GM18507 (cell line): ENCODE results near the gene ADNP.
A peak's percentile ranks its signal among the peaks of the same experiment; 100 is the strongest.

Experiments used
- DNase-seq: peaks from one replicate; pipeline ENCODE4 v3.0.0; 2011; ENCODE audit warnings: low read depth; ENCODE audit not compliant: insufficient read length; ENCODE audit errors: extremely low spot score
- FAIRE-seq: peaks from 2 replicates; lab custom pipeline; 2011; peaks lifted over from hg19 to GRCh38; lab: Jason Lieb, UNC

The ADNP gene

DNA sequence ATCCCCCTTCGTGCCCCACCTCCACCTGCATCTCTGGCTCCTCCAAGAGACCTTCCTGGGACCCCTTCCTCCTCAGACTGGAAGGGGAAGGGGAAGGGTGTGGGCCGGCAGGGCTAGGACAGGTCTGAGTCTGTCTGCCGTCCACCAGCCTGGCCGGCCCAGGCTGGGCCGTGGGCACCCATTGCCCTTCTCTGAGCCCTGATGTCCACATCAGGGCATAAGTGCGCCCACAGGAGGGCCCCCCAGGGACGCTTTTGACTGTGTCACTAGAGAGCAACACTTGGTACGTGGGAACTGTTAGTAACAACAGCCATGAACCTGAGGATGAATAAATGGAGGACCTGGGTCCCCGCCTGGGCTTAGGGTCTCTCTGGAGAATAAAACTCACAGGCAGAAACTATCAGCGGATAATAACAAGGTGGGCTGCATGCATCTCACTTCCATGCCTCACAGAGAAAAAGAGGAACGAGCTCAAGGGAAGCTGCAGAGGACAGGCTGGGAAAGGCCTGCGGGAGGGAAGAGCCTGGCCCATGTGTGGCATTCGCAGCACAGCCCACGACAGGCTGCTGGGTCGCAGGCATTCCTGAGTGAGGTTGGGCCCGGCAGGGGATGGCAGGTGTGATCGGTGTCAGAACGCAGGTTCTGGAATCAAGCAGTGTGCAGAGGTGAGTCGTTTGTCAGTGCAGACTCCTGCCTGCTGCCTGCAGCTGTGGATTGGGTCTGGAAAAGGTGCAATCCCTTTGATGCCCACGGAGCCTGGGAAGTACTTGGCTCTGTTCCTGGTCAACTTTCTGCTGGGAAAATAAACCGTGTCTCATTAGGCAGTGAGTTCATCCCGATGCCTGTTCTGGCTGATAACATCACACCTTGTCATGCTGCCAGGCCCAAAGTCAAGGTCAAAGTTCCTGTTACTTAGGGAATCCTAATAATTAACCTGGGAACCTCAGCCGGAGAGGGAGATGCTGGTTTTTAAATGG lies 75.5 kb downstream of the ADNP start:
- DNase-seq (no peak), FAIRE-seq (no peak)

DNA sequence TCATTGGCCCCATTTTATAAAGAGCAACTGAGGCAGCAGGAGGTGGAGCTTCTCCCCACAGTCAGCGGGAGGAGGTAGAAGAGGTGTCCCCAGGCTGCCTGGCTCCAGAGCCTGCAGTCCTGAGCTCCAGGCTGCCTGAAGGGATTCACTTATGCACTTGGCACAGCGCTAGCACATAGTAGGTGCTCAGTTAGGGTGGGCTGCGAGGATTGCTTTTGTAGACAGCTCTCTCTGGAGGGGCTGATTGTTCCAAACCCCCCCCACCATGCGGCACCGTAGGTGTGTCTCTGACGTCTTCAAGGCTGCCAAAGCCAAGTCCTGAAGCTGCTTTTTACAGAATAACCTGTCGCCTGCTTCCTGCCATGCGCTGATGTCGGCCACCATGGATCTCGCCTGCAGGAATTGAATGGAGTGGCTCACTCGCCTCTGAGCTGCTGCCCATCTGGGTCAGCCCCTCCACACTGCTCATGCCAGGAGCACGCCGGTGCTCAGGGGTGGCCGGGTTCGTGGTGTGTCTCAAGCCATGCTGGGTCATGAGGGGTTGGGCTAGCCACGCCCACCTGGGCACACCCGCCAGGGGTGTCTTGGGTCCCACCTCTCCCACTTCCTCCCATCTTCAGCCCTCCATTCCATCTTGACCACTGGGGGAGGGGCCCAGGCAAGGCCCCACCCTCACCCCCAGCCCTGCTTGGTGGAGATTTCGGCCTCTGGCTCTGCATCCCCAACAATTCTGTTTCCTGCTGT lies 76.6 kb downstream of the ADNP start:
- FAIRE-seq = no peak
- DNase-seq = no peak

DNA sequence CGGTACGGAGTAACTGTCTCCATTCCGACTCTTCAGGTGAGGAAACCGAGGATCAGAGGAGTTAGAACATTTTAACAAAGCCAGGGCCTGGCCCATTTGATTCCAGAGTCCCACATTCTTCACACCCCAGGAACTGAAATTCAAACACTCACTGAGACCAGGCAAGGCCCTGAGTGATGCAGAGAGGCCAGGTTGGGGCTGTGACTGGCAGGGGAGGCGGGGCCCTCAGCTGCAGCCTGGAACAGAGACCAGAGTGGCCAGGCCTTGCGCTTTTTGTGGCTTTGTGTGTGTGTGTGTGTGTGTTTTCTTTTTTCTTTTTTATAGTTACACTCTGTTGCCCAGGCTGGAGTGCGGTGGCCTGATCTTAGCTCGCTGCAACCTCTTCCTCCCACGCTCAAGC lies 79.2 kb downstream of the ADNP start:
- DNase-seq (no peak), FAIRE-seq (no peak)

DNA sequence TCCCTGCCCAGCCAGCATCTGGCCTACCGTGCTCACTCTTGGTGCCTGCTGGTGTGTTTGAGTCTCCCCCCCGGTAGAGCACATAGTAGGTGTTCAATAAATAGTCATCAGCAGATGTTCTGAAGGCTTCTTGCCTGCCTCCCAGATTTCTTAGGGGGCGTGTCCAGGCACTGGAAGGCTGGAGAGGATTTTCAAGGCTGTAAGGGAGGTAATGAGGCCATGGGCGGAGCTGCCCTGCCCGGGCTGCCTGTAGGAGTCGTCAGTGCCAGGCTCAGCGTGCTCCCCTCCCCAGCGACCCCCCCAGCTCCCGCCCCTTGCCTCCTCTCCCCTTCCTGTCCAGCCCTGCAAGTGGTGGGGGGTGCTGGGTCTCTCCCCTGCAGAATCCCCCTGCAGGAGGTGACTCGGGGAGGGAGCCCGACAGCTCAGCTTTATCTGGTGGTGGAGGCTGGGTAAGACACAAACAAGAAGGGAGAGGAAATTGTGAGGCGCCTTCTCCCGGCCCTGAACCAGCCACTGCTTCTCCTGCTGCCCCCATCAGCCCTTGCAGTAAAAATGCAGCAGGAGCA lies 80.4 kb downstream of the ADNP start:
- FAIRE-seq = no peak
- no peak for DNase-seq

DNA sequence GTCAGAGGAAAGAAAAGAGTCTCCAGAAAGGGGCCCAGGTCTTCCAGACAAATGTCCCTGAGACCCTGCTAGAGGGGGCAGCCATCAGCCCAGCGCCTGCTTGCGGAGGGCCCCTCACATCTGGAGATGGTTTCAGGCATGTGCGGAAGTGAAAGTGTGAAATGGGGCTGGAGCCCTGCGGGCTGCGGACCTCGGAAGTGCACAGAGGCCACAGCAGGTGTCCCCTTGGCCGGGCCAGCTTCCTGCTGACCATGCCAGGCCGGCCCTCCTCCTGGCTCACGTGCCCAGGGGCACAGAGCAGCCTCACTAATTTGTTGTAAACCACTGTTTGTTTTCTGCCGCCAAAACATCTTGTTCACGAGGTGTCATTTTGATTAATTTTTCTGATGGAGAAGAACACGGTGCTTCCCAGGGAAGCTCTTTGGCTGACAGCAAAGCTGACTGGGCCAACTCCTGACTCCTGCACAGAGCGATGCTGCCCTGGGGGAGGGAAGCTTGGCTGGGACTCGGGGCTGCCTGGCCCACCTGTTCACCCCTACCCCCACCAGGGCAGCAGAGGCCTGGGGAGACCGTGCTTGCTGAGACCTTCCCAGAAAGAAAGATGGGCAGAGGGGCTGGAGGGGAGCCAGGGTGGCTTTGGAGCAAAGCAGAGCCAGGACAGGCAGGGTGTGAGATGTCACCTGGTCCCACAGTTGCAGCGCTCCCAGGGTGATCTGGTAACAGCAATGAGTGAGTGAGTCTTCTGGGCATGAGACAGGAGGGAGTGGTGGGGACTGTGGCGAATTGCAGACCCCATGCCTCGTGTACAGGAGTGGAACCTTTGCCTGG lies 82.2 kb downstream of the ADNP start:
- DNase-seq = peak; percentile 32

DNA sequence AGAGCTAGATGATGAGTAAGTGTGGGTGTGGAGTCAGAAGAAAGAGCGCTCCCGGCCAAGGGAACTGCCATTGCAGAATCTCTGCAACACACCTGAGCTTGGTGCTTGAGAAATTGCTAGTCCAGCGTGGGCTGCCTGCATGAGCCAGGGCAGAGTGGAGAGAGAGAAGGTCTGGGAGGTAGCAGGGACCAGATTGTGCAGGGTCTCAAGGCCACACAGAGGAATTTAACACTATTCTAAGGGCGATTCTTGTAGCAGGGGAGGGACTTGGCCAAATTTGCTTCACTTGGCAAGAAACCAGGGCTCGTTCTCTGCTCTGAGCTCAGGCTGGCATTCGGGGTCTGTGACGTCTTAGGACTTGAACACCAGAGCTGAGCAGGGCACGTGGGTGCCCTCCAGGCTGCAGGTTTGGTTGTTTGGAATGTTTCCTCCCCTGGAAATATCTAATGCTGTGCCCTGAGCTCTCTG lies 82.9 kb downstream of the ADNP start:
- no peak for FAIRE-seq
- DNase-seq = no peak

More for the DNA sequence above, 82.2 kb downstream of the ADNP start:
- FAIRE-seq = peak; percentile 76

DNA sequence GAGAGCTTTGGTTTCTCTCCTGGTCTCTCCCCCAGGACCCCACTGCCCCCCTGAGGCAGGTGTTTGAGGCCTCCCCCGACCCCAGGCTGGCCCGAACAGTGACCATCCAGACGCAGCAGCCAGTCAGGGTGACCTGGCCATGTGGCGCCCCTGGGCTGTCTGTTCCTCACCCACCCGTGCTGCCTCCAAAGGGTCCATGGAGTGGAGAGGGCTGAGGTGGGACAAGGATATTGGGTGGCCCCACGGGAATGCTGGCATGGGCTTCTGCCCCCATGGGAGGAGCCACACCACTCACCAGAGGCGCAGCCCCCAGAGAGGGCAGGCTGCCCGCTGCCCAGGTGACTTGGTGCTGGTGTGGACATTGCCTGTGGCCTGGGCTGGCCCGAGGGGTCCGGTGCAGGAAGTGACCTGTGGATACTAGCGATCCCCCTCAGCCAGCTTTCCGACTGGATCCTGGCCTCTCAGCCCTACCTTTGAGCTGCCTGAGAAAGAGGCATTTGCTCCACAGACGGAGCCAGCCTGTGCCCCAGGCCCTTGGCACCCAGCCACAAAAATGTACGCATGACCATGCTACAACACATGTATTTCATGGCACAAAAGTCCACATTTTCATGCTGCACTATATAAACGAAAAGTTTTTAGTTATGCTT lies 85.5 kb downstream of the ADNP start:
- FAIRE-seq (no peak), DNase-seq (no peak)

DNA sequence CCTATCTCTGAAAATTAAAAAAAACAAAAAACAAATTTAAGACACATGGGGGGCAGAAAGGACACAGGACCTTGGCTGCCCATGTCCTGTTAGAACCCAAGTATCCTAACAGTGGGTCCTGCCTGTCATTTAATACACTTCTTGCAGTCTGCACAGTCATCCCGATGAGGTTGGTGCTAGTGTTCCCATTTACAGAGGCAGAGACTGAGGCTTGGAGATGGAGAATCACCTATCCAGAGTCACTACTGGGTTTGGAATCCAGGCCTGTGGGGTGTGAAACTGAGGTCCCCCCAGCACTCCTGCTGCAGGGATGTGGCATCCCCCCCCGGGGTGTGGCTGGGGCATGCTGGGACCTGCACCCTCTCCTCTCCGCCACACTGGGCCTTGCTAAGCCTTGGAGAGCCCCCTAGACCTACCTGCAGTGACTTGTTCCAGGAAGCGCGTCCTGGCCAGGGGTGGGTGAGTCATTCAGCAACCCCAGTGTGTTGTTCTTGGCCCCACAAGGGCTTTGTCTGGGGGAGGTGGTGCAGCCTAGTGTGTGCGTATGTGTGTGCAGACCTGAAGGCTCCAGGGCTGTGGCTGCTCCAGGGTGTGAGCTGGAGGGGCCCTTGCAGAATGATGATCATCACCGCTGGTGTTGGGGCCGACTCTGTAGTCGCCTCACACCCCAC lies 86.7 kb downstream of the ADNP start:
- DNase-seq (peak; percentile 85), FAIRE-seq (peak; percentile 93)

DNA sequence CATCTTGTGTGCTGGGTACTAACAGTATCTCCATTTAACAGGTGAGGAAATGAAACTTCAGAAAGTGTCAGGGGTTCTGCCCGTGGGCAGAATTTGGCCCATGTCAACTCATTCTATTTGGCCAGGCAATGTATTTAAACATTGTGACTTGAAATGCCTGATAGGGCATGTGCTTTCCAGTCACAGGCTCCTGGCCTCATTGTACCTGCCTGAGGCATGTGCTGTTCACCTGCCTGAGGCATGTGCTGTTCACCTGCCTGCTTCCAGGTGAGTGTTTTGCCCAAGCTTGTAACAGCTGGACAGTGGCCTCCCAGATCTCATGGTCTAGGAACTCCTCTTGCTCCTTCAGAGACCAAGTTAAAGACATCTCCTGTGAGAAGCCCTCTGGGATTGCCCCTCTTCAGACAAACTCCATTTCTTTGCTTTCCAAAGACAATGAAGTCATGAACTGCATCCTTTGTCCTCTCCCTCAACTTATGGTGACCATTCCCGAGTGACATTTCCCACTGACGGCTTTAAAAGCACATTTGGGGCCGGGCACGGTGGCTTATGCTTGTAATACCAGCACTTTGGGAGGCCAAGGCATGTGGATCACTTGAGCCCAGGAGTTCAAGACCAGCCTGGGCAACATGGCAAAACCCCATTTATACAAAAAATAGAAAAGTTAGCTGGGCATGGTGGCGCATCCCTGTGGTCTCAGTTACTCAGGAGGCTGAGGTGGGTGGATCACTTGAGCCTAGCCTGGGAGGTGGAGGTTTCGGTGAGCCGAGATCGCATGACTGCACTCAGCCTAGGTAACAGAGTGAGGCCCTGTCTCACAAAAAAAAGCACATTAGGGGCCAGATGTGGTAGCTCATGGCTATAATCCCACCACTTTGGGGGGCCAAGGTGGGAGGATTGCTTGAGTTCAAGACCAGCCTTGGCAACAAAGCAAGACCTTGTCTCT lies 87.6 kb downstream of the ADNP start:
- peak; percentile 21 for FAIRE-seq
- DNase-seq = no peak

DNA sequence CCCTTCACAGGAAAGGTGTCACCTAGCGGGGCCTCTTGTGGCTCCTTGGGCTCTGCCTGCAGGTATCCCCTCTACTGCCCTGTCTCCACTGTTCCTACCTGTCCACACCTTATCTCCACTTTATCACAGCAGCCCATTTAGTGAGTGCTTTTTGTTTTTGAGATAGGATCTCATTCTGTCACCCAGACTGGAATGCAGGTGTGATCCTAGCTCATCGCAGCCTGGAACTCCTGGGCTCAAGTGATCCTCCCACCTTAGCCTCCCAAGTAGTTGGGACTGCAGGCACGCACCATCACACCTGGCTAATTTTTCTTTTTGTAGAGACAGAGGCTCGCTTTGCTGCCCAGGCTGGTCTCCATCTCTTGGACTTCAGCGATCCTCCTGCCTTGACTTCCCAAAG lies 88.4 kb downstream of the ADNP start:
- FAIRE-seq (no peak), DNase-seq (no peak)
